Panc1 (cell line): Measurements from ENCODE around the gene LRRC23. TPM values are rescaled to one million over a fixed set of nuclear protein-coding genes. Genes with fewer than 3 reads are reported as not detected.

ENCODE experiments used
- ATAC-seq: fragments of 200-7000 bp; cut with Tn5 transposase; 2 replicates; pipeline ENCODE4 v1.9.1; 2020; ENCODE audit warnings: mild to moderate bottlenecking, moderate library complexity
- BruUV-seq: library from RNA; stranded (reverse); fragments of 400-500 nt; replicated peaks from 2 replicates; lab custom pipeline; 2021; lab: Mats Ljungman, UMichigan
- CTCF ChIA-PET: fragments of 300-600 bp; sonication (Branson Sonifier 250); formaldehyde crosslinking; loops from one replicate; lab custom pipeline; 2022; ENCODE audit warnings: antibody characterized with exemption; lab: Charles Lee
- POLR2A ChIA-PET: fragments of 300-600 bp; sonication (Branson Sonifier 250); formaldehyde crosslinking; loops from one replicate; lab custom pipeline; 2022; ENCODE audit warnings: antibody characterized with exemption; lab: Charles Lee
- DNase-seq: peaks from one replicate; pipeline ENCODE4 v3.0.0-alpha.2; 2010; ENCODE audit warnings: low read depth, low spot score
- H3K27ac ChIP-seq: 2 replicates; pipeline ENCODE4 v1.5.1; 2011; ENCODE audit warnings: mild to moderate bottlenecking, low read length, inconsistent platforms
- H3K27me3 ChIP-seq: fragments of 200-500 bp; sonication (Bioruptor generic); 2 replicates; pipeline ENCODE4 v1.6.0; 2014; ENCODE audit warnings: low read length, inconsistent platforms; ENCODE audit not compliant: control insufficient read depth, insufficient read depth
- H3K36me3 ChIP-seq: fragments of 200-500 bp; sonication (Bioruptor generic); 2 replicates; pipeline ENCODE4 v1.5.1; 2014; ENCODE audit warnings: inconsistent platforms, mild to moderate bottlenecking, low read length, moderate library complexity; ENCODE audit not compliant: control insufficient read depth, insufficient read depth
- H3K4me1 ChIP-seq: 2 replicates; pipeline ENCODE4 v1.5.1; 2011; ENCODE audit warnings: inconsistent platforms, mild to moderate bottlenecking, low read length, moderate library complexity; ENCODE audit not compliant: control insufficient read depth, insufficient read depth
- H3K4me3 ChIP-seq, 2 experiments: 2 replicates each; pipeline ENCODE4 v1.5.1; 2011 to 2012; ENCODE audit warnings: low read depth in 2 of 2, low read length in 2 of 2, mild to moderate bottlenecking in 2 of 2, inconsistent platforms in 1 of 2, moderate library complexity in 1 of 2
- H3K9me3 ChIP-seq: fragments of 200-500 bp; sonication (Bioruptor generic); 2 replicates; pipeline ENCODE4 v1.5.1; 2014; ENCODE audit warnings: low read depth, mild to moderate bottlenecking, inconsistent platforms, low read length, moderate library complexity; ENCODE audit not compliant: control insufficient read depth, insufficient read depth
- CTCF ChIP-seq: fragments of 450-650 bp; IDR thresholded peaks from 2 replicates; pipeline ENCODE4 v1.5.1; 2017; ENCODE audit warnings: mild to moderate bottlenecking
- POLR2AphosphoS5 ChIP-seq: IDR thresholded peaks from 2 replicates; pipeline ENCODE4 v1.6.1; 2012; ENCODE audit warnings: mild to moderate bottlenecking, low read depth, low read length, moderate library complexity
- REST ChIP-seq, 2 experiments: IDR thresholded peaks; 2 replicates each; pipeline ENCODE4 v1.6.1; 2011 to 2012; ENCODE audit warnings: low read depth in 2 of 2, control low read depth in 1 of 2, low read length in 1 of 2, mild to moderate bottlenecking in 1 of 2, moderate library complexity in 1 of 2; ENCODE audit not compliant: insufficient read depth in 1 of 2
- SIN3A ChIP-seq: IDR thresholded peaks from 2 replicates; pipeline ENCODE4 v1.6.1; 2012; ENCODE audit warnings: low read depth, mild to moderate bottlenecking, low read length, moderate library complexity, borderline replicate concordance; ENCODE audit not compliant: insufficient read depth
- TCF7L2 ChIP-seq: IDR thresholded peaks from 2 replicates; pipeline ENCODE4 v1.6.1; 2011; ENCODE audit warnings: mild to moderate bottlenecking, low read depth, low read length, inconsistent platforms
- in situ Hi-C: cut with HindIII; loops from 2 replicates; pipeline ENCODE4 v1.10.0; 2016; ENCODE audit warnings: low sequenced_read_pairs, low pct_unique_long_range_greater_than_20kb
- intact Hi-C: fragments of 100-400 bp; cut with micrococcal nuclease; formaldehyde crosslinking; loops from one replicate; pipeline ENCODE4 v1.10.0; 2022; ENCODE audit not compliant: unreplicated experiment
- total RNA-seq: library from RNA; stranded (reverse); gene quantifications from one replicate; pipeline ENCODE4 v1.2.1, GENCODE V29; 2021; ENCODE audit not compliant: unreplicated experiment

The LRRC23 gene
- total RNA-seq, 1 experiment from 2014 or later = 6.5 TPM

GRCh38 chr12:6937481-6938352 is 33.1 kb downstream of the LRRC23 start:
- no peaks in the 10 kb centered on the region for H3K9me3 ChIP-seq
- ChIA-PET CTCF (interaction anchor here (1.3 kb wide), 1 partner anchor 12 kb away, joined by 3 read pairs; no protein-coding TSS in a partner anchor), POLR2A (interaction anchor here (1.2 kb wide), 1 partner anchor 13 kb away, joined by 3 read pairs; no protein-coding TSS in a partner anchor)
- DNase-seq = peak; percentile 57
- TF ChIP-seq REST (IDR thresholded peaks at IDR 0.05; ENCODE audit: insufficient read depth in 1 of 2, low read depth in 2 of 2, low read length in 1 of 2) (0 out of 4 replicates have a peak, but pooled peaks of 1 of the 2 experiments have one; percentile 21), POLR2AphosphoS5 (peak; percentile 84), SIN3A (peak; percentile 90; the same call in 1 of the 2 replicates), TCF7L2 (no peak), CTCF (peak; percentile 91)
- peak overlapping the region; percentile 65 for H3K27ac ChIP-seq
- no TSS peak for BruUV-seq
- peak; percentile 87 for ATAC-seq
- intact Hi-C loops = no loop called here
- in situ Hi-C loops = no loop called here
- peak overlapping the region; percentile 34 to 44 for H3K4me3 ChIP-seq
- H3K36me3 ChIP-seq = 0 out of 2 replicates have a peak, but pooled peaks cover 3% of the 10 kb centered on the region
- no peaks in the 10 kb centered on the region for H3K27me3 ChIP-seq
- H3K4me1 ChIP-seq = peaks cover 47% of the 10 kb centered on the region

- ChIA-PET POLR2A (interaction anchor here (1.2 kb wide), 1 partner anchor 13 kb away, joined by 3 read pairs; no protein-coding TSS in a partner anchor), CTCF (interaction anchor here (1.3 kb wide), 1 partner anchor 13 kb away, joined by 3 read pairs; no protein-coding TSS in a partner anchor)
- DNase-seq (no peak), ATAC-seq (no peak)
- Histone ChIP-seq H3K27ac (peak overlapping the region; percentile 65), H3K4me3 (peak overlapping the region in 1 of 2 experiments; percentile 44; a peak in 2 of 4 replicates), H3K4me1 (peaks cover 46% of the 10 kb centered on the region), H3K36me3 (0 out of 2 replicates have a peak, but pooled peaks cover 3% of the 10 kb centered on the region), H3K9me3 (no peaks in the 10 kb centered on the region), H3K27me3 (no peaks in the 10 kb centered on the region)
- intact Hi-C loops (no loop called here), in situ Hi-C loops (no loop called here)
- TSS peak; percentile 44 for BruUV-seq
- 0 out of 2 replicates have a peak, but pooled peaks have one; percentile 56 for TF ChIP-seq POLR2AphosphoS5
- TF ChIP-seq REST (IDR thresholded peaks at IDR 0.05; ENCODE audit: insufficient read depth in 1 of 2, low read depth in 2 of 2, low read length in 1 of 2) = no peak
Observed at GRCh38 chr12:6938353-6939190, 34.0 kb downstream of the LRRC23 start.
